ENCODE results near the gene SLC11A2. TPM values are rescaled to one million over a fixed set of nuclear protein-coding genes. Genes with fewer than 3 reads are reported as not detected.

The SLC11A2 gene
- total and polyA plus RNA-seq, 2 of the 13 experiments (the other 11 are each of a cell fraction or from before 2014, with no cell fraction given): 71.7 to 77.0 TPM

DNA sequence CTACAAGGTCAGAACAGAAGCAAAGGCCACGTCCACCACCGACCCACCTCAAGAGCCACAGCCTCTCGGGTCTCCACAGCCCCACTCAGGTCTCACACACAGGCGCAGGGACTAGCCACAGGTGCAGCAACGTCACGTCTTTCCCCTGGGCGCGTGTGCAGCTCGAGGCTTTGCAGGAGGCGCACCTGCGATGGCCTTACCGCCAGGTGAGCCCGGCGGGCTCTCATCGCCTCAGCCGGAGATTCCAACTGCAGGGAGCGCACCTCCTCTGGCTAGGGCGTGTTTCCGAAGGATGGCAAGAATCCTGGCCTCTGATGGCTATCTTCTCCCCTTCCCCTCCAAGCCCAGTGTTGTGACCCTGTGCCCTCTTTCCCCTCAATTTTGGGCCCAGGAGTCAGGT lies 73.7 kb downstream of the SLC11A2 start, which contains the start of gene HIGD1C:
HIGD1C (plus strand) TSS at position 35 of the 400 bp plus-strand sequence. CDS start 1,455 bp downstream, outside the sequence.
- H4K20me1 ChIP-seq (ENCODE audit: insufficient read depth, low read length): no peaks in the 10 kb centered on the region
- H3K9me3 ChIP-seq (ENCODE audit: low read length): no peaks in the 10 kb centered on the region
- H3K4me2 ChIP-seq (ENCODE audit: low read depth, low read length): no peak within 1 kb of the TSS
- WGBS (ENCODE audit: low lambda C conversion rate): 100% methylated on average over 6 of the region's 19 CpGs
- POLR2A ChIA-PET: no interaction called here
- no peaks in the 10 kb centered on the region for H3K36me3 ChIP-seq (replicated peaks in 1 of 2; ENCODE audit: control insufficient read depth in 1 of 2, insufficient read depth in 2 of 2, low read length in 2 of 2)
- no peaks in the 10 kb centered on the region for H3K4me1 ChIP-seq (ENCODE audit: insufficient read depth, low read length)
- intact Hi-C loops (cut with micrococcal nuclease; ENCODE audit: unreplicated experiment): no loop called here
- in situ Hi-C loops (cut with HindIII; ENCODE audit: extremely low pct_ligation_motif_present, low pct_unique_long_range_greater_than_20kb): no loop called here
- H2AFZ ChIP-seq (ENCODE audit: low read length): no peak within 1 kb of the TSS
- no peak within 1 kb of the TSS for H3K4me3 ChIP-seq (replicated peaks in 1 of 3; ENCODE audit: insufficient read depth in 1 of 3, low read depth in 2 of 3, low read length in 3 of 3)
- CTCF ChIA-PET (ENCODE audit: low intra/inter-chr PET ratio, low total read pairs): no interaction called here
- FAIRE-seq: no peak
- H3K27ac ChIP-seq (ENCODE audit: extremely low read length, insufficient read depth, low read length): no peak within 1 kb of the TSS
- no peak for DNase-seq (ENCODE audit: low spot score)
- H3K79me2 ChIP-seq (ENCODE audit: insufficient read depth, low read length): no peaks in the 10 kb centered on the region
- no TSS peak for BruUV-seq (replicated peaks)
- no peak within 1 kb of the TSS for H3K9ac ChIP-seq (ENCODE audit: insufficient read depth, low read depth, low read length)
- no peak for ATAC-seq
- H3K27me3 ChIP-seq (ENCODE audit: control insufficient read depth in 1 of 2, insufficient read depth in 2 of 2, low read length in 2 of 2): no peaks in the 10 kb centered on the region
- TF ChIP-seq, protein P1, sequence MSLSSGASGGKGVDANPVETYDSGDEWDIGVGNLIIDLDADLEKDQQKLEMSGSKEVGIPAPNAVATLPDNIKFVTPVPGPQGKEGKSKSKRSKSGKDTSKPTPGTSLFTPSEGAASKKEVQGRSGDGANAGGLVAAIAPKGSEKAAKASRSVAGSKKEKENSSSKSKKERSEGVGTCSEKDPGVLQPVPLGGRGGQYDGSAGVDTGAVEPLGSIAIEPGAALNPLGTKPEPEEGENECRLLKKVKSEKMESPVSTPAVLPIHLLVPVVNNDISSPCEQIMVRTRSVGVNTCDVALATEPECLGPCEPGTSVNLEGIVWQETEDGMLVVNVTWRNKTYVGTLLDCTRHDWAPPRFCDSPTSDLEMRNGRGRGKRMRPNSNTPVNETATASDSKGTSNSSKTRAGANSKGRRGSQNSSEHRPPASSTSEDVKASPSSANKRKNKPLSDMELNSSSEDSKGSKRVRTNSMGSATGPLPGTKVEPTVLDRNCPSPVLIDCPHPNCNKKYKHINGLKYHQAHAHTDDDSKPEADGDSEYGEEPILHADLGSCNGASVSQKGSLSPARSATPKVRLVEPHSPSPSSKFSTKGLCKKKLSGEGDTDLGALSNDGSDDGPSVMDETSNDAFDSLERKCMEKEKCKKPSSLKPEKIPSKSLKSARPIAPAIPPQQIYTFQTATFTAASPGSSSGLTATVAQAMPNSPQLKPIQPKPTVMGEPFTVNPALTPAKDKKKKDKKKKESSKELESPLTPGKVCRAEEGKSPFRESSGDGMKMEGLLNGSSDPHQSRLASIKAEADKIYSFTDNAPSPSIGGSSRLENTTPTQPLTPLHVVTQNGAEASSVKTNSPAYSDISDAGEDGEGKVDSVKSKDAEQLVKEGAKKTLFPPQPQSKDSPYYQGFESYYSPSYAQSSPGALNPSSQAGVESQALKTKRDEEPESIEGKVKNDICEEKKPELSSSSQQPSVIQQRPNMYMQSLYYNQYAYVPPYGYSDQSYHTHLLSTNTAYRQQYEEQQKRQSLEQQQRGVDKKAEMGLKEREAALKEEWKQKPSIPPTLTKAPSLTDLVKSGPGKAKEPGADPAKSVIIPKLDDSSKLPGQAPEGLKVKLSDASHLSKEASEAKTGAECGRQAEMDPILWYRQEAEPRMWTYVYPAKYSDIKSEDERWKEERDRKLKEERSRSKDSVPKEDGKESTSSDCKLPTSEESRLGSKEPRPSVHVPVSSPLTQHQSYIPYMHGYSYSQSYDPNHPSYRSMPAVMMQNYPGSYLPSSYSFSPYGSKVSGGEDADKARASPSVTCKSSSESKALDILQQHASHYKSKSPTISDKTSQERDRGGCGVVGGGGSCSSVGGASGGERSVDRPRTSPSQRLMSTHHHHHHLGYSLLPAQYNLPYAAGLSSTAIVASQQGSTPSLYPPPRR (CRISPR knock-in tag; IDR thresholded peaks at IDR 0.05; ENCODE audit: borderline replicate concordance): no peak
- TF ChIP-seq, protein P2, sequence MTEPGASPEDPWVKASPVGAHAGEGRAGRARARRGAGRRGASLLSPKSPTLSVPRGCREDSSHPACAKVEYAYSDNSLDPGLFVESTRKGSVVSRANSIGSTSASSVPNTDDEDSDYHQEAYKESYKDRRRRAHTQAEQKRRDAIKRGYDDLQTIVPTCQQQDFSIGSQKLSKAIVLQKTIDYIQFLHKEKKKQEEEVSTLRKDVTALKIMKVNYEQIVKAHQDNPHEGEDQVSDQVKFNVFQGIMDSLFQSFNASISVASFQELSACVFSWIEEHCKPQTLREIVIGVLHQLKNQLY (CRISPR knock-in tag; IDR thresholded peaks at IDR 0.05): no peak
- no peak for TF ChIP-seq ZC3H4 (CRISPR knock-in tag; IDR thresholded peaks at IDR 0.05; ENCODE audit: borderline replicate concordance)
- no peak for TF ChIP-seq ZNF792 (CRISPR knock-in tag; IDR thresholded peaks at IDR 0.05)
- TF ChIP-seq MAFF (IDR thresholded peaks at IDR 0.05; ENCODE audit: low read depth, low read length): no peak
- TF ChIP-seq, protein P3, sequence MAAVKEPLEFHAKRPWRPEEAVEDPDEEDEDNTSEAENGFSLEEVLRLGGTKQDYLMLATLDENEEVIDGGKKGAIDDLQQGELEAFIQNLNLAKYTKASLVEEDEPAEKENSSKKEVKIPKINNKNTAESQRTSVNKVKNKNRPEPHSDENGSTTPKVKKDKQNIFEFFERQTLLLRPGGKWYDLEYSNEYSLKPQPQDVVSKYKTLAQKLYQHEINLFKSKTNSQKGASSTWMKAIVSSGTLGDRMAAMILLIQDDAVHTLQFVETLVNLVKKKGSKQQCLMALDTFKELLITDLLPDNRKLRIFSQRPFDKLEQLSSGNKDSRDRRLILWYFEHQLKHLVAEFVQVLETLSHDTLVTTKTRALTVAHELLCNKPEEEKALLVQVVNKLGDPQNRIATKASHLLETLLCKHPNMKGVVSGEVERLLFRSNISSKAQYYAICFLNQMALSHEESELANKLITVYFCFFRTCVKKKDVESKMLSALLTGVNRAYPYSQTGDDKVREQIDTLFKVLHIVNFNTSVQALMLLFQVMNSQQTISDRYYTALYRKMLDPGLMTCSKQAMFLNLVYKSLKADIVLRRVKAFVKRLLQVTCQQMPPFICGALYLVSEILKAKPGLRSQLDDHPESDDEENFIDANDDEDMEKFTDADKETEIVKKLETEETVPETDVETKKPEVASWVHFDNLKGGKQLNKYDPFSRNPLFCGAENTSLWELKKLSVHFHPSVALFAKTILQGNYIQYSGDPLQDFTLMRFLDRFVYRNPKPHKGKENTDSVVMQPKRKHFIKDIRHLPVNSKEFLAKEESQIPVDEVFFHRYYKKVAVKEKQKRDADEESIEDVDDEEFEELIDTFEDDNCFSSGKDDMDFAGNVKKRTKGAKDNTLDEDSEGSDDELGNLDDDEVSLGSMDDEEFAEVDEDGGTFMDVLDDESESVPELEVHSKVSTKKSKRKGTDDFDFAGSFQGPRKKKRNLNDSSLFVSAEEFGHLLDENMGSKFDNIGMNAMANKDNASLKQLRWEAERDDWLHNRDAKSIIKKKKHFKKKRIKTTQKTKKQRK (IDR thresholded peaks at IDR 0.05; ENCODE audit: low read length): no peak
- no peak for TF ChIP-seq ZNF205 (CRISPR knock-in tag; IDR thresholded peaks at IDR 0.05)
- no peak for TF ChIP-seq FOXC1 (CRISPR knock-in tag; IDR thresholded peaks at IDR 0.05; ENCODE audit: borderline replicate concordance)
- TF ChIP-seq, protein P4, sequence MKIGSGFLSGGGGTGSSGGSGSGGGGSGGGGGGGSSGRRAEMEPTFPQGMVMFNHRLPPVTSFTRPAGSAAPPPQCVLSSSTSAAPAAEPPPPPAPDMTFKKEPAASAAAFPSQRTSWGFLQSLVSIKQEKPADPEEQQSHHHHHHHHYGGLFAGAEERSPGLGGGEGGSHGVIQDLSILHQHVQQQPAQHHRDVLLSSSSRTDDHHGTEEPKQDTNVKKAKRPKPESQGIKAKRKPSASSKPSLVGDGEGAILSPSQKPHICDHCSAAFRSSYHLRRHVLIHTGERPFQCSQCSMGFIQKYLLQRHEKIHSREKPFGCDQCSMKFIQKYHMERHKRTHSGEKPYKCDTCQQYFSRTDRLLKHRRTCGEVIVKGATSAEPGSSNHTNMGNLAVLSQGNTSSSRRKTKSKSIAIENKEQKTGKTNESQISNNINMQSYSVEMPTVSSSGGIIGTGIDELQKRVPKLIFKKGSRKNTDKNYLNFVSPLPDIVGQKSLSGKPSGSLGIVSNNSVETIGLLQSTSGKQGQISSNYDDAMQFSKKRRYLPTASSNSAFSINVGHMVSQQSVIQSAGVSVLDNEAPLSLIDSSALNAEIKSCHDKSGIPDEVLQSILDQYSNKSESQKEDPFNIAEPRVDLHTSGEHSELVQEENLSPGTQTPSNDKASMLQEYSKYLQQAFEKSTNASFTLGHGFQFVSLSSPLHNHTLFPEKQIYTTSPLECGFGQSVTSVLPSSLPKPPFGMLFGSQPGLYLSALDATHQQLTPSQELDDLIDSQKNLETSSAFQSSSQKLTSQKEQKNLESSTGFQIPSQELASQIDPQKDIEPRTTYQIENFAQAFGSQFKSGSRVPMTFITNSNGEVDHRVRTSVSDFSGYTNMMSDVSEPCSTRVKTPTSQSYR (CRISPR knock-in tag; IDR thresholded peaks at IDR 0.05; ENCODE audit: borderline replicate concordance): no peak
- TF ChIP-seq, protein P5, sequence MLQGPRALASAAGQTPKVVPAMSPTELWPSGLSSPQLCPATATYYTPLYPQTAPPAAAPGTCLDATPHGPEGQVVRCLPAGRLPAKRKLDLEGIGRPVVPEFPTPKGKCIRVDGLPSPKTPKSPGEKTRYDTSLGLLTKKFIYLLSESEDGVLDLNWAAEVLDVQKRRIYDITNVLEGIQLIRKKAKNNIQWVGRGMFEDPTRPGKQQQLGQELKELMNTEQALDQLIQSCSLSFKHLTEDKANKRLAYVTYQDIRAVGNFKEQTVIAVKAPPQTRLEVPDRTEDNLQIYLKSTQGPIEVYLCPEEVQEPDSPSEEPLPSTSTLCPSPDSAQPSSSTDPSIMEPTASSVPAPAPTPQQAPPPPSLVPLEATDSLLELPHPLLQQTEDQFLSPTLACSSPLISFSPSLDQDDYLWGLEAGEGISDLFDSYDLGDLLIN (CRISPR knock-in tag; IDR thresholded peaks at IDR 0.05; ENCODE audit: borderline replicate concordance): no peak
- no peak for TF ChIP-seq ZNF24 (IDR thresholded peaks at IDR 0.05)
- TF ChIP-seq EHMT2 (IDR thresholded peaks at IDR 0.05; ENCODE audit: borderline replicate concordance, low read depth, low read length): no peak
- TF ChIP-seq NFIC (IDR thresholded peaks at IDR 0.05; ENCODE audit: low read length): no peak

Data from HepG2 (cell line).